GM20431 (cell line): Measurements from ENCODE around the gene PANX2.

Experiments used
- in situ Hi-C: fragments of 300-500 bp; cut with MseI, MboI; formaldehyde crosslinking; loops from one replicate; pipeline ENCODE4 v1.15.0; 2020; ENCODE audit warnings: low sequenced_read_pairs; ENCODE audit not compliant: unreplicated experiment

Gene PANX2

GRCh38 chr22:50208430-50208938 lies 38.0 kb downstream of the PANX2 start:
- in situ Hi-C loops, result no loop called here

GRCh38 chr22:50208939-50209892 lies 38.7 kb downstream of the PANX2 start:
- in situ Hi-C loops, result no loop called here

- in situ Hi-C loops, result no loop called here
These were observed 39.4 kb downstream of the PANX2 start for GRCh38 chr22:50209893-50210292.

GRCh38 chr22:50210378-50211139 lies 40.0 kb downstream of the PANX2 start:
- in situ Hi-C loops, result no loop called here

- in situ Hi-C loops, result no loop called here
These were observed 40.6 kb downstream of the PANX2 start for GRCh38 chr22:50211147-50211546.

GRCh38 chr22:50213263-50213662 lies 42.7 kb downstream of the PANX2 start:
- in situ Hi-C loops, result no loop called here

- in situ Hi-C loops, result no loop called here
These were observed 44.9 kb downstream of the PANX2 start for GRCh38 chr22:50215297-50216054.

GRCh38 chr22:50216055-50216683 lies 45.6 kb downstream of the PANX2 start:
- in situ Hi-C loops, result no loop called here

- in situ Hi-C loops, result no loop called here
These were observed 46.4 kb downstream of the PANX2 start for GRCh38 chr22:50216684-50217520.

- in situ Hi-C loops, result no loop called here
These were observed 47.1 kb downstream of the PANX2 start for GRCh38 chr22:50217543-50218152.

GRCh38 chr22:50218153-50218995 lies 47.8 kb downstream of the PANX2 start:
- in situ Hi-C loops, result no loop called here

- in situ Hi-C loops, result no loop called here
These were observed 48.6 kb downstream of the PANX2 start for GRCh38 chr22:50218996-50219727.

- in situ Hi-C loops, result no loop called here
These were observed 49.5 kb downstream of the PANX2 start for GRCh38 chr22:50219800-50220602.

- in situ Hi-C loops, result no loop called here
These were observed 50.3 kb downstream of the PANX2 start for GRCh38 chr22:50220603-50221409.
